ENCODE measurements around the gene UNK.
"Not testable (repeated sequence)": the region's sequence is repeated elsewhere in the genome, so short reads cannot be mapped to it uniquely, and the experiment has no call there.

UNK gene

GRCh38 chr17:75837899-75838298, 53.3 kb downstream of the UNK start:
- DNase-seq (ENCODE audit: low spot score) = no peak

GRCh38 chr17:75838410-75838809, 53.8 kb downstream of the UNK start:
- no peak for DNase-seq (ENCODE audit: low spot score)

- DNase-seq (ENCODE audit: low spot score) = no peak
These were observed 55.6 kb downstream of the UNK start for GRCh38 chr17:75839942-75840798.

- DNase-seq (ENCODE audit: low spot score) = no peak
These were observed 56.2 kb downstream of the UNK start for GRCh38 chr17:75840799-75841164.

GRCh38 chr17:75842411-75842810, 57.8 kb downstream of the UNK start:
- DNase-seq (ENCODE audit: low spot score) = no peak

GRCh38 chr17:75842963-75843576, 58.5 kb downstream of the UNK start:
- DNase-seq (ENCODE audit: low spot score) = no peak

GRCh38 chr17:75843577-75844529, 59.2 kb downstream of the UNK start, which contains the start of gene UNC13D:
Gene UNC13D, minus strand, starts transcription at chr17:75844404. Its CDS starts 67 bp downstream, at chr17:75844337.
- no peak for DNase-seq (ENCODE audit: low spot score)

GRCh38 chr17:75844530-75845057, 60.0 kb downstream of the UNK start:
- DNase-seq (ENCODE audit: low spot score) = no peak

GRCh38 chr17:75845058-75845711, 60.6 kb downstream of the UNK start:
- DNase-seq (ENCODE audit: low spot score) = peak; percentile 91

GRCh38 chr17:75845933-75846691, 61.5 kb downstream of the UNK start:
- no peak for DNase-seq (ENCODE audit: low spot score)

- no peak for DNase-seq (ENCODE audit: low spot score)
These were observed 62.3 kb downstream of the UNK start for GRCh38 chr17:75846692-75847613.

- no peak for DNase-seq (ENCODE audit: low spot score)
These were observed 63.3 kb downstream of the UNK start for GRCh38 chr17:75847614-75848522.

- DNase-seq (ENCODE audit: low spot score) = no peak
These were observed 64.1 kb downstream of the UNK start for GRCh38 chr17:75848523-75849278.

- DNase-seq (ENCODE audit: low spot score) = no peak
These were observed 64.7 kb downstream of the UNK start for GRCh38 chr17:75849279-75849646.

- DNase-seq (ENCODE audit: low spot score) = no peak
These were observed 65.1 kb downstream of the UNK start for GRCh38 chr17:75849724-75850123.

- DNase-seq (ENCODE audit: low spot score) = no peak
These were observed 66.5 kb downstream of the UNK start for GRCh38 chr17:75850928-75851692.

- not testable (repeated sequence) for DNase-seq (ENCODE audit: low spot score)
These were observed 67.0 kb downstream of the UNK start for GRCh38 chr17:75851693-75851991.
